ENCODE measurements around the gene GOSR1.
"Not testable (repeated sequence)": the region's sequence is repeated elsewhere in the genome, so short reads cannot be mapped to it uniquely, and the experiment has no call there.

Gene GOSR1

DNA sequence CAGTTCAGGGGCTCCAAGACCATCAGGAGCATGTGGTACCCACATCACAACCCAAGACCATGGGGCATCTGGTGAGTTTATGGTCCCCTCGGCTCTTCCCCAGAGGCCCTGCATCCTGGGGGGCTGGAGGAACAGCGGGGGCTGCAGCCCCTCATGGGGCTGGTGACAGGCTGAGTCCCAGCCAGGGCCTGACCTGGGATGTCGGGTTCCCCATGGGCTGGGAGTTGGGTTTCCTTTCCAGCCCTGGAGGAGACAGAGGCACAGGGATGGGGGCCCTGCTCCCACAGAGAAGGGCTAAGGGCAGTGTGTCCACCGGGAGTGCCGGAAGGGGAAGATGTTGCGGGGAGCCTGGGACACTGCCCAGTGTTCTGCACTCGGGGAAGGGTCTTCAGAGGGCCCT lies 82.4 kb downstream of the GOSR1 start:
- in situ Hi-C loops (cut with MboI; ENCODE audit: low sequenced_read_pairs): loop anchor here (10.0 kb wide), 1 partner anchor 455 kb away; no protein-coding TSS in a partner anchor

DNA sequence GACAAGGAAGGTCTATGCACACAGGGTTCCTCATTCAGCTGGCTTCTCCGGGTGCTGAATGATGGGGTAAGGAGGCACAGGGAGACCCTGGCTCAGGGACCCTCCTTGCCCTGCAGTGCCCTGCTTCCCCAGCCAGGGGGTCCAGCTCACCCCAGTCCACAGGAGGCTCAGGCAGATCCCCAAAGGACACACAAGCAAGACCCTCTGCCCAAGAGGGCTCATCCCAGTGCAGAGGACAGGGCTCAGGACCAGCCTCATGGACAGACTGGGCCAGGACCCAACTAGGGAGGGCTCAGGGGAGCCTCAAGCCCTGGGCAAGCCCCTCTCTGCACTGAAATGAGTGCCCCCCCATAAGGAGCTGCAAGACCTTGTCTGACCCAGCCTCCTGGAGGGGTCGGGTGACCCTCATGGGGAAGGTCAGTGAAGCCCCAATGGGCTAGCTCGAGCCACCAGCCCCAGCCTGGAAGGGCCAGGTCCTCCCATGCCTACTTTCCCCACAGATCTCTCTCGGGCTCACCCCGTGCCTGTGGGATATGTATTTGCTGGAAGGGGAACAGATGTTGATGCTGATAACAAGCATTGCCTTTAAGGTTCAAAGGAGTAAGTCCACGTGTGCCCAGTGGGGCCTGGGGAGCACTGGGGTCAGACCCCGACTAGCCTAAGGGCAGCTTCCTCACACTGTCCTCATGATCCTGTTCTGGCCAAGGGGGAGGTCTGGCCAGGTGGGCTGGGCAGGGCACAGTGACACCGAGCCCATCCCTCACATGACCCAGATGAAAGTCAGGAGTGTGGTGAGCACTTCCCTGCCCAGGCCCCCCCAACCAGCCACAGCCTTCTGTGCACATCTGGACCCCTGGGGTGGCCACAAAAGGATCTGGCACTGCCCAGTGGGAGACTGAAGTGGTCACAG lies 83.2 kb downstream of the GOSR1 start:
- in situ Hi-C loops (cut with MboI; ENCODE audit: low sequenced_read_pairs): not testable (repeated sequence)

DNA sequence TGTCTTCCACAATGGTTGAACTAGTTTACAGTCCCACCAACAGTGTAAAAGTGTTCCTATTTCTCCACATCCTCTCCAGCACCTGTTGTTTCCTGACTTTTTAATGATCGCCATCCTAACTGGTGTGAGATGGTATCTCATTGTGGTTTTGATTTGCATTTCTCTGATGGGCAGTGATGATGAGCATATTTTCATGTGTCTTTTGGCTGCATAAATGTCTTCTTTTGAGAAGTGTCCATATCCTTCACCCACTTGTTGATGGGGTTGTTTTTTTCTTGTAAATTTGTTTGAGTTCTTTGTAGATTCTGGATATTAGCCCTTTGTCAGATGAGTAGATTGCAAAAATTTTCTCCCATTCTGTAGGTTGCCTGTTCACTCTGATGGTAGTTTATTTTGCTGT lies 84.6 kb downstream of the GOSR1 start:
- in situ Hi-C loops (cut with MboI; ENCODE audit: low sequenced_read_pairs): not testable (repeated sequence)

DNA sequence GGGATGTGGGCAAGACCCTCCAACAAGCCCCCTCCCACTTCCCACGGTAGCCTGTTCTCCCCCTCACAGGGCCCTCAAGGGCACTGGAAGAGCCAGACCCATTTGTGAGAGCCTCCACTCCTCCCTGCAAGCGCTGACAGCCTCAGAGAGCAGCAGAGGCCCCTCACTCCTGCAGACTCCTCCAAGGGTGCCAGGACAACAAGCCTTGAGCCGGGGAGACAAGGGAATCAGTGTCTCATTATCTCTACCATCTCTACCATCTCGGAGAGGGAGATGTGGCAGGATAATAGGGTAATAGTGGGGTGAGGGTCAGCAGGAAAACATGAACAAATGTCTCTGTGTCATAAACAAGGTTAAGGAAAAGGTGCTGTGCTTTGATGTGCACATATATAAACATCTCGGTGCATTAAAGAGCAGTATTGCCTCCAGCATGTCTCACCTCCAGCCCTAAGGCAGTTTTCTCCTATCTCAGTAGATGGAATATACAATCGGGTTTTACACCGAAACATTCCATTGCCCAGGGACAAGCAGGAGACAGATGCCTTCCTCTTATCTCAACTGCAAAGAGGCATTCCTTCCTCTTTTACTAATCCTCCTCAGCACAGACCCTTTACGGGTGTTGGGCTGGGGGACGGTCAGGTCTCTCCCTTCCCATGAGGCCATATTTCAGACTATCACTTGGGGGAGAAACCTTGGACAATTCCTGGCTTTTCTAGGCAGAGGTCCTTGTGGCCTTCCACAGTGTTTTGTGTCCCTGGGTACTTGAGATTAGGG lies 86.1 kb downstream of the GOSR1 start:
- in situ Hi-C loops (cut with MboI; ENCODE audit: low sequenced_read_pairs): not testable (repeated sequence)

DNA sequence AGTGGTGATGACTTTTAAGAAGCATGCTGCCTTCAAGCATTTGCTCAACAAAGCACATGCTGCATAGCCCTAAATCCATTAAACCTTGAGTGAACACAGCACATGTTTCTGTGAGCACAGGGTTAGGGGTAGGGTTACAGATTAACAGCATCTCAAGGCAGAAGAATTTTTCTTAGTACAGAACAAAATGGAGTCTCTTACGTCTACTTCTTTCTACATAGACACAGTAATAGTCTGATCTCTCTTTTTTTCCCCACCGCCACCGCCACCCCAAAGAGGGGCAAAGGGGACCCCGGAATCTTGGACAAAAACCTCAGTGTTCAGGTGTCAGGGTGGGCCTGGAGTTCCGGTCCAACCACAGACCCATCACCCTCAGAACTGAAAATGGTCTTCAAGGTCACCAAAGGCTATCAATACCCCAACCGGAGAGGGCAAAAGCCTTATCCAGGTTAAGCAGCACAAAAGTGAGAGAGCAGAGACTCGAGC lies 86.7 kb downstream of the GOSR1 start:
- in situ Hi-C loops (cut with MboI; ENCODE audit: low sequenced_read_pairs): not testable (repeated sequence)

DNA sequence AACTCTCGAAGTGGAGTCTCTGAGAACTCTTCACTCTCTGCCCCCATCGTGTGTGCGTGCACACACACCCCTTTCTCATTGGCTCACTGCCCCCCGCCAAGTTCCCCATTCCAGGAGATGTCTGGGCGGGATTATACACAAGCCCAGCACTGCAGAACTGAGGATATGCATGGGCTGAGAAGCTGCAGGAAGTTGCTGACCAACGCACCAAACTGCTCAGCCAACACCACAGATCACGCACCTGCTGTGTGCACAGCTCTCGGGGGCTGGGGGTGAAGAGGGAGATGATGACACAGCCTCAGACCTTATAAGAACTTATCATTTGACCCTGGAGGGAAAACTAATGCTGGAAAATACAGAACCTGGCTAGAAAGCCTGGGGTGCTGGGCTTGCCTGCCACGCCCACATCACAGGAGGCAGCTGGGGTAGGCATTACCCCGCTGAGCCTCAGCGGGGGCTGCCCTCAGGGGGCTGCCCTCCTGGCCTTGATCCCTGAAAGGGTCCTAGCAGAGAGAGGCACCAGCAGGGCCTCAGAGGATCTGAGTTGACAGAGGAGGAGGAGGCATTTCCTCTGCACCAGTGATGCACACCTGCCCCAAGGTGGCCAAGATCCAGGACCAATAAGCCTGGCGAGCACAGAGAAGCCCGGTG lies 87.3 kb downstream of the GOSR1 start:
- in situ Hi-C loops (cut with MboI; ENCODE audit: low sequenced_read_pairs): not testable (repeated sequence)

DNA sequence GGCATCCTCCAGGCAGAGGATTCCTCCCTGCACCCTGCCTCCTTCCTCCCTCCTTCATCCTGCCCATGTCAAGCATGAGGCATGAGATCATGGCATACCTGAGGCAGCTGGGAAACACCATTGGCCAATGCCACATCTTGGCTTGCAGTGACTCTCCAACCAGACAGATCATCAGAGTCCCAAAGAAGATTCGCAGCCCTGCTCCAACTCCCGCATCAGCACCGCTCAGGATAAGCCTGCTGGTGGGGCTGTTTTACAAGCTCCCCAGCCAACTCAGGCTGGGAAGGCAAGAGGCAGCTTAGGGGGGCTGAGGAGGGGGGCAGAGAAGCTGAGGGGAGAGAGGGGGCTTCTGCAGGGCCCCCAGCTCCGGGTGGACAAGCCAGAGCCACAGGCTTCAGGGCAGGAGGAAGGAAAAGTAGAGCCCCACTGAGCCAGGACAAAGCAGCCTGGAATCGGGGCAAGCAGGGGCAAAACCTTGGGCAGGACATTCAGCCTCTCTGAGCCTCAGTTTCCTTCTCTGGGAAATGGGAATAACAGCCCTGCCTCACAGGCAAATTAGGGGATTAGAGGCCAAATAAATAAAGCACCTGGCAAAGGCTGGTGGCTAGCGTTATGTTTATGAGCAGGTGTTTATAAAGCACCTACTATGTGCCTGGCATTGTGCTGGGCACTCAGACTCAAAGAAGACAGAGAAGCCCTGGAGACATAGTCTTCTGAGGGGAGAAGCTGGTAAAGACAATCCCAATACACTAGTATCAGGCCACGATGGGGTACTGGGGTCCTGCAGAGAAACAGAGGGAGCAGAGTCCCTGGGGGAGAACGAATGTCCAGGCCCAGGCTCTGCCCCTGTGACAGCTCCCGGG lies 88.1 kb downstream of the GOSR1 start:
- in situ Hi-C loops (cut with MboI; ENCODE audit: low sequenced_read_pairs): no loop called here

DNA sequence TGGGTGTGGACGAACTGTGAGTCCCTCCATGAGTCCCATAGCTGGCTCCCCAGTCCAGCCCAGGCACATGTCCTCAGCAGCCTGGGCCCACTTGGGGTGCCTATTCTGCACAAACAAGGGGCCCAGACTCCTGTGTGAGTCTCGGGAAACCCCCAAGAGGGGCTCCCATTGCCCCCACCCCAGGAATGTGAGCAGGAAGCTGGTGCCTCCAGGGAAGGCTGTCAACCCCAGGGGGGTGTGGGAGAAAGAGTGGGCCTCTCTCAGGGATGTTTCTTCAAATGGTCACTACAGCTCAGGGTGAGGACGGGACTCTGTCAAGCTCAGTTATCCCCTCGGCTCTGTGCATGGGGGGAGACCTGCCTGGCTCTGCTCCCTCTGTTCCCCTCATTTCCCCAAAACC lies 88.9 kb downstream of the GOSR1 start:
- in situ Hi-C loops (cut with MboI; ENCODE audit: low sequenced_read_pairs): not testable (repeated sequence)

DNA sequence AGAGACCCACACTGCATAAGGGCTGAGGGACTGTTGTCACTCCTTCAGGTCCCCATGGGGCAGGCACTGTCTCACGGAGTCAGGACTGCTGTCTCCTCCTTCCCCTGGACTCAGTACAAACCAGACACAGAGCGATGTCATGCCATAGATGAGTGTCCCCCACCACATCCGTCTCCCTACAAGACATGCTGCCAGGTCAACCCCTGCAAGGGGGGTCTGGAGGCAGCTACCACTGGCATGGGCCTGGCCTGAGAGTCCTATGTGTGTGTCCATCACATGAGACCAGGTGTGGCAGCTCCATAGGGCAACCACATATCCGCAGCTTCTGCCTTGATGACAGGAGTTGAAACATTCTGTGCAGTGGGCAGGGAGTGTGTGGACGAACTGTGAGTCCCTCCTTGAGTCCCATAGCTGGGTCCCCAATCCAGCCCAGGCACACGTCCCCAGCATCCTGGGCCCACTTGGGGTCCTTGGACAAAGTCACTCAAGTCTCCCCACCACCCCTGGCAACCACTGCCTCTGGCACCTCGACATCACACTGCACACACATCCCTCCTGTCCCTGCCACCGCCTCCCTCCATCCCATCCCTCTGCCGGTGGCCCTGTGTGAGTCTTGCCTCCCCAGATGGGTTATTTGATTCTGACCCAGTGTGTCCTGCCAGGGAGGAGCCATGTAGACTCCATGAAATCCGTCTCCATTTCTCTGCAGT lies 89.5 kb downstream of the GOSR1 start:
- in situ Hi-C loops (cut with MboI; ENCODE audit: low sequenced_read_pairs): not testable (repeated sequence)

DNA sequence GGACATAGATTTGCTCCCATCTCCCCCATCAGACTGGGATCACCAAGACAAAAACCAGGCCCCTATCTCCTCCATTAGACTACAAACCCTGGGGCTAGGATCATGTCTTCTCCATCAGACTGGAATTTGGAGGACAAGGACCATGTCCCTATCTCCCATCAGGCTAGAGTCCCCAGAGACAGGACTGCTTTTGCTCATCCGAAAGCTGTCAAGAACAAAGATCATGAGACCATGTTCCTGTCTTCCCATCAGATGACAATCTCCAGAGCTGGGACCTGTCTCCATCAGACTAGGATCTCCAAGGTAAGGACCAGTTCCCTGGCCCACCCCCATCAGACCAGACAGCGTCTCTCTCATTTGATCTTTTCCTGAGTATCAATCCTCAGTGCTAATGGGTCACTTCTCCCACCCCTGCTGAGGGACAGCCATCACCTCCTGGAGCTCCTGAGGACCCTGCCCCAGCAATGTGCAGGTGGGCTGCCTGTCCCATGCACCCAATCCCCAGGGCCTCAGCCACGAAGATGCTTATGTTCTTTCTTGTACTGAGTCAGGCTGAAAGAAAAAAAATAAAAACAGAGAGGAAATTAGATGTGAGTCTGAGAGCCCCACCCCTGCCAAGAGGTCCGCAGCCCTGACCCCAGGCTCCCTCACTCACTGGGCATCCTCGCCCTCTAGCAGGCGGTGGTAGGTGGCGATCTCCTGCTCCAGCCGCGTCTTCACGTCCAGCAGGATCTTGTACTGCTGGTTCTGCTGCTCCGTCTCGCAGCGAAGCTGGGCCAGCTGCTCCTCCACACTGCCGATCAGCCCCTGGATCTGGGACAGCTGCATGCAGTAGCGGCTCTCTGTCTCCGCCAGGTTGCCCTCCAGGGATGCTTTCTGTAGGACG lies 90.3 kb downstream of the GOSR1 start:
- in situ Hi-C loops (cut with MboI; ENCODE audit: low sequenced_read_pairs): no loop called here

DNA sequence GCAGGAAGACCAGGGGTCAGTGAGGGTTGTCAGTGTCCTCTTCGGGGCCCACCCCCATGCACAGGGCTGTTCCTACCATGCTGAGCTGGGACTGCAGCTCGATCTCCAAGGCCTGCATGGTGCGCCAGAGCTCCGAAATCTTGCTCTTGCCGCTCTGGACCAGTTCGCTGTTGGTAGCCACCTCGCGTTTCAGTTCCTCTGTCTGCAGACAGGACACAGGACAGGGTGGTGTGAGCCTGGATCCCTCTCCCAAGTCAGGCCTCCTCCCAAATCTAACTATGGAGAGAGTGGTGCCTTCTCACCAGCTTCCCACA lies 90.9 kb downstream of the GOSR1 start:
- in situ Hi-C loops (cut with MboI; ENCODE audit: low sequenced_read_pairs): no loop called here

DNA sequence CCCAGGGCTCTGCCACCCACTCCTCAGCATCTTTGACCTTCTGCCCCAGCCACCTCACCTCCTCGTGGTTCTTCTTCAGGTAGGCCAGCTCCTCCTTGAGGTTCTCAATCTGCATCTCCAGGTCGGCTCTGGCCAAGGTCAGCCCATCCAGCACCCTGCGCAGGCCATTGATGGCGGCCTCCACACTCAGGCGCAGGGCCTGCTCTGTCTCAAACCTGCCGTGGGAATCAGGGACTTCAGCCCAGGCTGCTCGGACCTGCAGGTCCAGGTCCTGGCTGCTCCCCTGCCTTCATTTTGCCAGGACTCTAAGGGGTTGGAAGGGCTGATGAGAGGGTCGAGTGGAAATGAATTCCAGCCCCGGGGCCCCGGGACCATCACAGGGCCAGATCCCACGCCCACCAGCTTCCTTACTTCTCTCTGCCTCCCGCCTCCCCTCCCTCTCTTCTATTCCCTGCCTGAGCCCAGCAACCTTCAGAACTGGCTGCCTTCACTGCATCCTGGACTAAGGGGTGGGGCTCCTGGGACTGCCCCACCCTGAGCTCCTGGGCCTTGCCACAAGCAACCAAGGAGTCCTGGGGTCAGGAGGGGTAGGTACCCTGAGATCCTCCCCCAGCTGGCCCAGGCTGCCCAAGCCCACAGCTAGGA lies 92.4 kb downstream of the GOSR1 start:
- in situ Hi-C loops (cut with MboI; ENCODE audit: low sequenced_read_pairs): not testable (repeated sequence)

DNA sequence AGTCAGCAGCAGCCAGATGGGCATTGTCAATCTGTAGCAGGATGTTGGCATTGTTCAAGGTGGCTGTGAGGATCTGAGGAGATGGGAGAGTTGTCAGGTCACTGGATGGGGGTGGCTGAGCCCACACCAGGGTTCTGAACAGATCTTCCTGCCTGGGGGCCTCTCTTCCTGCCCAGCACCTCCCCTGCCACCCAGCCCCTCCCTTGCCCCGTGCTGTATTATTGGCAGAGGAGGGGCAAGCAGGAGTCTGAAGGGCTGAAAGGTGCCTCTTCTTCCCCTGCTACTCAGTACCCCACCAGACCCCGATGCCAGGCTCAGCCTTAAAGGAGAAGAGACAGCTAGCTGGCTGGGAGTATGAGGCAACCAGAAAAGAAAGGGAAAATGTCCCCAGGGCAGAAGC lies 93.0 kb downstream of the GOSR1 start:
- in situ Hi-C loops (cut with MboI; ENCODE audit: low sequenced_read_pairs): no loop called here

DNA sequence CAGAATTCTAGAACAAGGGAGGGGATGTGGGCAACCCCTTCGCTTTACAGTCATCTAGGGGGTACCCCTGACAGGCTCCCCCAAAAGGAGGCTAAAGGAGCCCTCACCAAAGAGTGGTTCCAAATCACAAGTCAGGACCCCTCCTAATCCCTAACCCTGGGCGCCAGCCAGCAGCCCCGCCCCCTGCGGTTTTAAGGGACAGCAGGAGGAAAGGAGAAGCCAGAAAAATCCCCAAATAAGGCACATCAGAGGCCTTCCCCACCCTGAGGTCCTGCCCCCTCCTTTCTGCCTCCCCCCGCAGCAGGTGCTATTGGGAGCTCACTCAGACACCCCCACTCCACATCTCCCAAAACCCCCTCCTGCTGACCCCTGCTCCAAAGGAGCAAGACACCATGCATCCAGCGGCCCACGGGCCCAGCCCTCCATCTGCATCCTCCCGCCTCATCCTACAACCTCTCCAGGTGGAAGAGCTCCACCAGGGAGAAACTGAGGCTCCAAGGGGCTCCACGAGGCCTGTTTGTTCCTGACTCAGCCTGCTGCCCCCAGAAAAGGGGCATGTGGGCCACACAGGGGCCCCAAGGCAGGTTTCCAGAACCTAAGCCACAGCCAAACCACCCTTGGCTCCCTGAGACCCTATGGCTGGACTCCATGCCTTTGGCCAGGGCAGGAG lies 93.5 kb downstream of the GOSR1 start:
- in situ Hi-C loops (cut with MboI; ENCODE audit: low sequenced_read_pairs): no loop called here

DNA sequence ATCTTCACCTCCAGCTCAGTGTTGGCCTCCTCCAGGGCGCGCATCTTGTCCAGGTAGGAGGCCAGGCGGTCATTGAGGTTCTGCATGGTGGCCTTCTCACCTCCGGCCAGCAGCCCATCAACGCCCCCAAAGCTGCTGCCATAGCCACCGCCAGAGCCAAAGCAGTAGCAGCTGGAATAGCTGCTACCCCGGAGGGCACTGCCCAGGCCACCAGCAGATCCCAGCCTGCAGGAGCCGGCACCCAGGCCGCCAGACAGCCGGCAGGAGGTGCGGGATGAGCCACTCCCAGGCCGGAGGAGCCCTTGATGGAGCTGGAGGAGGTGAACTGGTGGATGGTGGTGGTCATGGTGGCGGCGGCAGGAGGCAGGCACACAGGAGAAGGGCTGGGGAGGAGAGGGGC lies 94.2 kb downstream of the GOSR1 start:
- in situ Hi-C loops (cut with MboI; ENCODE audit: low sequenced_read_pairs): not testable (repeated sequence)

DNA sequence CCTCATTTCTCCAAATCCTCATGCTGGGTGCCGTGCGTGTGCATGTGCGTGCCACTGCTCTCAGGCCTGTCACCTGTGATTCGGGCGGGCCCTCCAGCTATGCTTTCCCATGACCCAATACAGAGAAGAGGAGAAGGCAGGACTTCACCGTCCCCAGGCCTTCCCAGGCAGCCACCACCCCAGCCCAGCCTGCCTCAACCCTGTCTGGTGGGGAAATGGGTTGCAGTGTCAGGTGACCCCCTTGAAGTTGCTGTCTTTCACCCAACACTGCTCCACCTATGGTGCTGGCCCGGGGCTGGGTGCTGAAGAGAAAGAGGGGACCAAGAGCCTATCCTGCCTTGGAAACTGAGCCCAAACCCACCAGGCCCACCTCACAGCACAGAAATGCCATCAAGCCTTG lies 94.7 kb downstream of the GOSR1 start:
- in situ Hi-C loops (cut with MboI; ENCODE audit: low sequenced_read_pairs): no loop called here

DNA sequence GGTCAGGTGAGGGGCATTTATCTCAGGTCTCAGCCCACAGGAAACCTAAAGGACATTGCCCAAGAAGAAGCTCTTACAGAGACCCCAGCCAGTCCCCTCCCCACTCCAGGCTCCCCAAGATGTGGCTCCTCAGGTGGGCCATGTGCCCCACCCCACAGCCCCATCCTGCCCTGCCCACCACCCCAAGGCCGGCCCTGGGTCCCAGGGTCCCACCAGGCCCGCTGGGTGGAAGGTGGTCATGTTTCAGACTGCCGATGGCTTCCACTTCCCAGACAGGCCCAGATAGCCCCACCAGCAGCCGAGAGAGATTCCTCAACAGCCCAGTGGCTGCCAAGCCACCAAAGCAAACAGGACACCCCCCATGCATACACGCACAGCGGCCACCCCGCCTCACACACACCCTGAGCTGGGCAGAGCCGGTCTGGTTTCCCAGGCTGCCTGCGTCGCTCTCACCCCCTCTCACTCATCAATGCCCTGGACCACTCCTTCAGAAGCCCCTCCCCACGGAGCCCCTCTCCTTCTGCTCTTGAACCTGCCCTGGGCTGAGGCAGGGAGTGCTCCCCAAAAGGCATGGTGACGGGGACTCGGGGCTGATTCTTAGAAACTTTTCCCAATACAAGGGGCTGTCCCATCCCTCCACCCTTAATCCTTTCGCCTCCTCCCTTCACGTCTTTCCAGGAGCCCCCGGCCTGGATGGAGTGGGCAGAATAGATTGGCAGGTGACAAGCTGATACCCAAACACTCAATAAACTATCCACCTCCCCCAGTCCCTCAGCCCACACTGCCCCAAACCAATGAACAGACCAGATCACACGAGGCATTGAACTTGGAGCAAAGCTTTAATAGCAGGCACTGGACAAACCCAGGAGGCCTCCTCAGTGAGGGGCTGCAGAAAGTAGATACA lies 95.7 kb downstream of the GOSR1 start:
- in situ Hi-C loops (cut with MboI; ENCODE audit: low sequenced_read_pairs): not testable (repeated sequence)
